CD4-positive, alpha-beta T cell treated with Interleukin-10 for 1 hour (primary cell): ENCODE data around the gene NUCB1.
"Not testable (repeated sequence)": the region's sequence is repeated elsewhere in the genome, so short reads cannot be mapped to it uniquely, and the experiment has no call there.

Experiments
- DNase-seq: peaks from one replicate; pipeline ENCODE4 v3.0.0-alpha.2; 2020

Gene NUCB1

GRCh38 chr19:48899781-48900476, at the start of gene NUCB1:
Gene NUCB1 (plus strand): TSS chr19:48900312. CDS start chr19:48900797, 485 bp downstream.
- peak; percentile 99 for DNase-seq

- no peak for DNase-seq
Observed at GRCh38 chr19:48852292-48852691, 47.8 kb upstream of the NUCB1 start.

GRCh38 chr19:48853483-48853882, 46.6 kb upstream of the NUCB1 start:
- DNase-seq: no peak

- DNase-seq: no peak
Observed at GRCh38 chr19:48854103-48854502, 46.0 kb upstream of the NUCB1 start.

- no peak for DNase-seq
Observed at GRCh38 chr19:48856921-48857320, 43.2 kb upstream of the NUCB1 start.

- peak; percentile 90 for DNase-seq
Observed at GRCh38 chr19:48858984-48859710, 41.0 kb upstream of the NUCB1 start.

- peak; percentile 29 for DNase-seq
Observed at GRCh38 chr19:48859711-48860572, 40.2 kb upstream of the NUCB1 start.

GRCh38 chr19:48861313-48861712, 38.8 kb upstream of the NUCB1 start:
- no peak for DNase-seq

- DNase-seq: no peak
Observed at GRCh38 chr19:48862827-48863226, 37.3 kb upstream of the NUCB1 start.

- DNase-seq: no peak
Observed at GRCh38 chr19:48866692-48867091, 33.4 kb upstream of the NUCB1 start.

GRCh38 chr19:48867123-48867745, 32.9 kb upstream of the NUCB1 start:
- no peak for DNase-seq

GRCh38 chr19:48867746-48868113, 32.4 kb upstream of the NUCB1 start:
- no peak for DNase-seq

- no peak for DNase-seq
Observed at GRCh38 chr19:48868114-48868886, 31.8 kb upstream of the NUCB1 start, which contains the start of gene PLEKHA4. Gene PLEKHA4 (minus strand): TSS chr19:48868617. CDS start chr19:48867620, 997 bp downstream.

- DNase-seq: no peak
Observed at GRCh38 chr19:48870048-48870447, 30.1 kb upstream of the NUCB1 start.

GRCh38 chr19:48871471-48872181, 28.5 kb upstream of the NUCB1 start:
- not testable (repeated sequence) for DNase-seq

- DNase-seq: peak; percentile 100
Observed at GRCh38 chr19:48872182-48872883, 27.8 kb upstream of the NUCB1 start, which contains the start of gene PPP1R15A. Gene PPP1R15A (plus strand): TSS chr19:48872421. CDS start chr19:48873234, 813 bp downstream.

GRCh38 chr19:48872884-48873475, 27.1 kb upstream of the NUCB1 start:
- DNase-seq: peak; percentile 88

GRCh38 chr19:48873476-48874302, 26.4 kb upstream of the NUCB1 start:
- DNase-seq: peak; percentile 35
